Measurements from ENCODE around the gene KRT83. TPM values are rescaled to one million over a fixed set of nuclear protein-coding genes. Genes with fewer than 3 reads are reported as not detected.

KRT83 gene
- total and polyA plus RNA-seq, 2 of the 13 experiments (the other 11 are each of a cell fraction or from before 2014, with no cell fraction given) = not detected

DNA sequence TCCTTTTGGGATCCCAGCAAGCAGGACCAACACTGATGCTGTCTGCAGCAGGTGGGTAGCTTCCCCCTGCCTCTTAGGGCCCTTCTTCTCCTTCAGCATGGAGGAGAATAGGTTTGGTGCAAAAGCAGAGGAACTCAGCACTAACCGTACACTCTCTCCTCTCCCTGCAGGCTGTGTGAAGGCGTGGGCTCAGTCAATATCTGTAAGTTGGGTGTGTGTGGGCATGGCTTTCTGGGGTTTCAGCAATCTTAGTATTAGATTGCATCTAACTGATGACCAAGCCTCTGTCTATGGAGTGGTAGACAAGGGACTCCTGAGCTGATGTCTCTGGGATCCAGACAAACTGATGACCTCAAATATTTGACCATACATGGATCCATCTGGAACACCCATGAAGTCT lies 31.8 kb upstream of the KRT83 start (continued):
- TF ChIP-seq, protein P1, sequence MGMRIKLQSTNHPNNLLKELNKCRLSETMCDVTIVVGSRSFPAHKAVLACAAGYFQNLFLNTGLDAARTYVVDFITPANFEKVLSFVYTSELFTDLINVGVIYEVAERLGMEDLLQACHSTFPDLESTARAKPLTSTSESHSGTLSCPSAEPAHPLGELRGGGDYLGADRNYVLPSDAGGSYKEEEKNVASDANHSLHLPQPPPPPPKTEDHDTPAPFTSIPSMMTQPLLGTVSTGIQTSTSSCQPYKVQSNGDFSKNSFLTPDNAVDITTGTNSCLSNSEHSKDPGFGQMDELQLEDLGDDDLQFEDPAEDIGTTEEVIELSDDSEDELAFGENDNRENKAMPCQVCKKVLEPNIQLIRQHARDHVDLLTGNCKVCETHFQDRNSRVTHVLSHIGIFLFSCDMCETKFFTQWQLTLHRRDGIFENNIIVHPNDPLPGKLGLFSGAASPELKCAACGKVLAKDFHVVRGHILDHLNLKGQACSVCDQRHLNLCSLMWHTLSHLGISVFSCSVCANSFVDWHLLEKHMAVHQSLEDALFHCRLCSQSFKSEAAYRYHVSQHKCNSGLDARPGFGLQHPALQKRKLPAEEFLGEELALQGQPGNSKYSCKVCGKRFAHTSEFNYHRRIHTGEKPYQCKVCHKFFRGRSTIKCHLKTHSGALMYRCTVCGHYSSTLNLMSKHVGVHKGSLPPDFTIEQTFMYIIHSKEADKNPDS (CRISPR knock-in tag; IDR thresholded peaks at IDR 0.05) = no peak
- TF ChIP-seq ZFP36L1 (CRISPR knock-in tag; IDR thresholded peaks at IDR 0.05) = no peak

DNA sequence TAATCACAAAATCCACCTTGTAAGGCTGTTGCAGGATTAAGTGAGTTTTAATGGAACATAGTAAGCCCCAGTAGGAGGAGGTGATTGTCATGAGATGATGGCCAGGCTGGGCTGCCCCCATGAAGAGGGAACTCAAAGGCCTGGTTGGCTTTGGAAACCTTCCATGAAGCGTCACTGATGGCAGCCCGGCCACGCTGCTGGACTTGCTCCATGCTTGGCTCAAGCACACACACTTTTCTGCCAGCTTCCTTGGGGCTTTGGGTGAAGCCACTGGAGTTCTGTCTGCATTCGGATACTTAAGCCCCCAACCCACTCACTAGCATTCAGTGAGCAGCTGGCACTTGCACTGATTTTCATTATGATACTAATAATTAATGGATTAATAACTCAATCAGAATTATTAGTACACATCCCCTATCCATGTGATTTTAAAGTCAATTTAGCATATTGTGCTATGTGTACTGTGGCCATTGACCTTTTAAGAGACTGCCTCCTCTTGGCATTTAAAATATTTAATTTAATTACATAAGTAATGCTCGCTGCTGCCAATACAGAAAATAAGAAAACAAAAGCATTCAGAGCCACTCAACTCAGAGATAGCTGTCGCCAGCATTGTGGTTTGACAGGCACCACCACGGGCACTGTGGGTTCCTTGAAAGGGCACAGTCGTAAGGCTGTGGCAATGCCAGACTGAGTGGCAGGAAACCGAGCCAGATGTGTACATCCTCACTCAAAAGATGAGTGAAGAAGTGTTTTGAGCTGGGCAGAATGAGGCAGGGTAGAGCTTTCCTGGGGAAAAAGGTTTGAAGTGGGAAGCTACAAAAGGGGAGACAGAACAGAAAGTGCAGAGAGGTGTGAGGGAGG lies 30.2 kb upstream of the KRT83 start:
- WGBS (ENCODE audit: low lambda C conversion rate) = 2% methylated on average over 6 of the region's 9 CpGs
- no peak overlapping the region for H3K4me3 ChIP-seq (replicated peaks in 1 of 3; ENCODE audit: insufficient read depth in 1 of 3, low read depth in 2 of 3, low read length in 3 of 3)
- ATAC-seq (no peak), DNase-seq (ENCODE audit: low spot score) (no peak), FAIRE-seq (no peak)
- BruUV-seq (replicated peaks) = no TSS peak
- POLR2A ChIA-PET = no interaction called here
- H3K27me3 ChIP-seq (ENCODE audit: control insufficient read depth in 1 of 2, insufficient read depth in 2 of 2, low read length in 2 of 2) = peaks cover 0 to 32% of the 10 kb centered on the region in 2 experiments; a peak in 4 of 5 replicates
- H3K36me3 ChIP-seq (replicated peaks in 1 of 2; ENCODE audit: control insufficient read depth in 1 of 2, insufficient read depth in 2 of 2, low read length in 2 of 2) = no peaks in the 10 kb centered on the region
- H3K4me1 ChIP-seq (ENCODE audit: insufficient read depth, low read length) = peaks cover 9% of the 10 kb centered on the region
- H3K9ac ChIP-seq (ENCODE audit: insufficient read depth, low read depth, low read length) = no peak overlapping the region
- CTCF ChIA-PET (ENCODE audit: low intra/inter-chr PET ratio, low total read pairs) = no interaction called here
- H3K27ac ChIP-seq (ENCODE audit: extremely low read length, insufficient read depth, low read length) = no peak overlapping the region
- in situ Hi-C loops (cut with HindIII; ENCODE audit: extremely low pct_ligation_motif_present, low pct_unique_long_range_greater_than_20kb) = no loop called here
- H4K20me1 ChIP-seq (ENCODE audit: insufficient read depth, low read length) = no peaks in the 10 kb centered on the region
- H3K9me3 ChIP-seq (ENCODE audit: low read length) = no peaks in the 10 kb centered on the region
- H3K79me2 ChIP-seq (ENCODE audit: insufficient read depth, low read length) = no peaks in the 10 kb centered on the region
- intact Hi-C loops (cut with micrococcal nuclease; ENCODE audit: unreplicated experiment) = loop anchor here (5.0 kb wide), 1 partner anchor 409 kb away; no protein-coding TSS in a partner anchor
- TF ChIP-seq ZNF383 (CRISPR knock-in tag; IDR thresholded peaks at IDR 0.05; ENCODE audit: borderline replicate concordance) (no peak), ZNF124 (CRISPR knock-in tag; IDR thresholded peaks at IDR 0.05) (no peak), PAF1 (CRISPR knock-in tag; IDR thresholded peaks at IDR 0.05) (no peak), POGZ (CRISPR knock-in tag; IDR thresholded peaks at IDR 0.05) (no peak), SATB2 (CRISPR knock-in tag; IDR thresholded peaks at IDR 0.05) (no peak), ZNF281 (CRISPR knock-in tag; IDR thresholded peaks at IDR 0.05; ENCODE audit: borderline replicate concordance) (no peak), ZNF354B (CRISPR knock-in tag; IDR thresholded peaks at IDR 0.05) (no peak), ZBTB46 (CRISPR knock-in tag; IDR thresholded peaks at IDR 0.05; ENCODE audit: borderline replicate concordance) (no peak), MEF2D (CRISPR knock-in tag; IDR thresholded peaks at IDR 0.05) (no peak)
- no peak overlapping the region for H2AFZ ChIP-seq (ENCODE audit: low read length)
- no peak overlapping the region for H3K4me2 ChIP-seq (ENCODE audit: low read depth, low read length)

All from HepG2 (cell line).